RWPE1 (cell line): Measurements from ENCODE around the gene OXLD1.
"Not testable (repeated sequence)": the region's sequence is repeated elsewhere in the genome, so short reads cannot be mapped to it uniquely, and the experiment has no call there.

ENCODE experiments used
- CTCF ChIA-PET: fragments of 350-600 bp; sonication (Branson Sonifier 250); formaldehyde crosslinking; extraction: SDS; loops from one replicate; lab custom pipeline; 2021; lab: Yijun Ruan, JAX
- POLR2A ChIA-PET: fragments of 400-600 bp; formaldehyde crosslinking; extraction: SDS; loops from one replicate; lab custom pipeline; 2020; ENCODE audit warnings: antibody characterized with exemption; ENCODE audit not compliant: low non-redundant PET; lab: Yijun Ruan, JAX
- DNase-seq: peaks from one replicate; pipeline ENCODE4 v3.0.0; 2012; ENCODE audit warnings: low spot score
- H3K27ac ChIP-seq: fragments of 450-650 bp; 2 replicates; pipeline ENCODE4 v1.5.1; 2017
- TF ChIP-seq, protein P1 (sequence below): fragments of 450-650 bp; conservative IDR thresholded peaks from 2 replicates; pipeline ENCODE4 v1.5.1; 2017; ENCODE audit warnings: low read depth, mild to moderate bottlenecking

Gene OXLD1

DNA sequence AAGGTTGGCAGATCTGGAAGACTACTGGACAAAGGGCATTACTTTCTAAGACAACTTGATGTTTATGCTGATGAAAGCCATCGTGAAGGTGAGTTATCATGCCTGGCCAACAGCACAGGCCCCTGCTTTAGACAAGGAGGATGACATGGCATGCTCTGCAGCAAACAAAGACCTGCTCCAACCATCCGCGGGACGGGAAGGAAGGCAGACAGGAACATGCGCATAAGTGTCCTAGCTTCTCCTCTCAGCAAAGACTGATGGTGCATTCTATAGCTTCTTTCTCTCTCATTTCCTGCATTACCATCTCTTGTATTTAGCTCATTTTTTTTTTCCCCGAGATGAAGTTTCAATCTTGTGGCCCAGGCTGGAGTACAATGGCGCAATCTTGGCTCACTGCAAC, 34.9 kb downstream of the OXLD1 start:
- peak overlapping the region; percentile 40 for H3K27ac ChIP-seq
- TF ChIP-seq, protein P1, sequence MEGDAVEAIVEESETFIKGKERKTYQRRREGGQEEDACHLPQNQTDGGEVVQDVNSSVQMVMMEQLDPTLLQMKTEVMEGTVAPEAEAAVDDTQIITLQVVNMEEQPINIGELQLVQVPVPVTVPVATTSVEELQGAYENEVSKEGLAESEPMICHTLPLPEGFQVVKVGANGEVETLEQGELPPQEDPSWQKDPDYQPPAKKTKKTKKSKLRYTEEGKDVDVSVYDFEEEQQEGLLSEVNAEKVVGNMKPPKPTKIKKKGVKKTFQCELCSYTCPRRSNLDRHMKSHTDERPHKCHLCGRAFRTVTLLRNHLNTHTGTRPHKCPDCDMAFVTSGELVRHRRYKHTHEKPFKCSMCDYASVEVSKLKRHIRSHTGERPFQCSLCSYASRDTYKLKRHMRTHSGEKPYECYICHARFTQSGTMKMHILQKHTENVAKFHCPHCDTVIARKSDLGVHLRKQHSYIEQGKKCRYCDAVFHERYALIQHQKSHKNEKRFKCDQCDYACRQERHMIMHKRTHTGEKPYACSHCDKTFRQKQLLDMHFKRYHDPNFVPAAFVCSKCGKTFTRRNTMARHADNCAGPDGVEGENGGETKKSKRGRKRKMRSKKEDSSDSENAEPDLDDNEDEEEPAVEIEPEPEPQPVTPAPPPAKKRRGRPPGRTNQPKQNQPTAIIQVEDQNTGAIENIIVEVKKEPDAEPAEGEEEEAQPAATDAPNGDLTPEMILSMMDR, result no peak
- ChIA-PET POLR2A (no interaction called here), CTCF (no interaction called here)
- no peak for DNase-seq

DNA sequence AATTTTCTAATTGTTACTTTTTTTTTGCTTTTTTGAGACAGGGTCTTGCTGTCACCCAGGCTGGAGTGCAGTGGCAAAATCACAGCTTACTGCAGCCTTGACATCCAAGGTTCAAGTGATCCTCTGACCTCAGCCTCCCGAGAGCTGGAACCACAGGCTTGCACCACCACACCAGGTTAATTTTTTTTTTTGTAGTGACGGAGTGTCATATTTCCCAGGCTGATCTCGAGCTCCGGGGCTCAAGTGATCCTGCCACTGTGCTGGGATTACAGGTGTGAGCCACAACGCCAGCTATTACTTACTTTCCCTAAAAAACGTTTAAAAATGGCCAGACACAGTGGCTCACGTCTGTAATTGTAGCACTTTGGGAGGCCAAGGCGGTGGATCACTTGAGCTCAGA, 36.1 kb downstream of the OXLD1 start:
- TF ChIP-seq, protein P1, result no peak
- POLR2A ChIA-PET, result no interaction called here
- DNase-seq, result no peak
- peak overlapping the region; percentile 16 for H3K27ac ChIP-seq
- CTCF ChIA-PET, result interaction anchor here (0.6 to 0.7 kb wide), 2 partner anchors 10 to 330 kb away, joined by 3 to 4 read pairs; no protein-coding TSS in a partner anchor

DNA sequence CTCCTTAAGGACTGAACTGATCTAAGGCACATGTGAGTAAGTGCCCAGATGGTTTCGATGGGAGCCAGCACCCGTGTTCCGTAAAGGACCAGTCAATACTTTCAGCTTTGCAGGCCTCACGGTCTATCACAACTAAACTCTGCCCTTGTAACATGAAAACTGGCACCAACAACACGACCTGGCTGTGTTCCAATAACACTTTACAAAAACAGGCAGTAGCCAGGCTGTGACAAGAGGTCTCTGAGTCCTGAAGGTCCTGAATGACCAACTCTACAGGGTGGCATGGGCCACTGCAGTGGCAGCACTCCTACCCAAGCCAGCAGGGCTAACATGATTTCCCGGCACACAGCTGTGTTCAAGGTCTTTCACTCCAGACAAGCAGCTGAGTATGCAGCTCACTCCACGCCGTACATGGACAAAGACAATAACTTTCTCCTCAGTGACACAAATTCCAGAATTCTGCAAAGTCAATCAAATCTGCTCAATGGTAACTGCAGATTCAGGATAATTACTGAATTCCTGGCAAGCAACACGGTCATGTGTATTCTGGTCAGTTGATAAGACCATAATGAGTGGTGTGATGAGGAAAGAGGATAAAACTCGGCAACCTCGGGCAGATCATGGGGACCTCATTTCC, 44.8 kb downstream of the OXLD1 start:
- TF ChIP-seq, protein P1, result no peak
- H3K27ac ChIP-seq, result no peak overlapping the region
- no peak for DNase-seq
- ChIA-PET POLR2A (no interaction called here), CTCF (no interaction called here)

DNA sequence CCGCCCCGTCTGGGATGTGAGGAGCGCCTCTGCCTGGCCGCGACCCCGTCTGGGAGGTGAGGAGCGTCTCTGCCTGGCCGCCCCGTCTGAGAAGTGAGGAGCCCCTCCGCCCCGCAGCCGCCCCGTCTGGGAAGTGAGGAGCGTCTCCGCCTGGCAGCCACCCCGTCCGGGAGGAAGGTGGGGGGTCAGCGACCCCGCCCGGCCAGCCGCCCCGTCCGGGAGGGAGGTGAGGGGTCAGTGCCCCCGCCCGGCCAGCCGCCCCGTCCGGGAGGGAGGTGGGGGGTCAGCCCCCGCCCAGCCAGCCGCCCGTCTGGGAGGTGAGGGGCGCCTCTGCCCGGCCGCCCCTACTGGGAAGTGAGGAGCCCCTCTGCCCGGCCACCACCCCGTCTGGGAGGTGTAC, 48.1 kb downstream of the OXLD1 start:
- CTCF ChIA-PET, DNase-seq, POLR2A ChIA-PET, H3K27ac ChIP-seq: not testable (repeated sequence)

DNA sequence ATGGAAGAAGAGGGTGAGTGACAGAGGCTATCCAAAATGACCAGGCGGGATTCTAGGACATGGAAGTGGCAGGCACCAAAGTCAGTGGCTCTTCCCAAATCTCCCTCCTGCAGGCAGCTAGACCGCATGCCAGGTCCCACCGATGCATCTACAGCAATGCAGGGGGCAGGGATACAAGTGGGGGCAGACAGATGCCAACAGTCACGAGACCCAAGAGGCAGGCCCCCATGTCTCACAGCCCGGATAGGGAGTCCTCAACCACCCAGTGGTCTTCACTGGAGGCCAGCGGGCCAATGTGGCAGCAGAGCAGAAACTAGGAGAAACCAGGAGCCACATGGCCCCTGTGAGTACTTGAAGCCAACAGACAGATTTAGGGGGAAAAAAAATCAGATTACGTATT, 49.5 kb downstream of the OXLD1 start:
- ChIA-PET CTCF (no interaction called here), POLR2A (no interaction called here)
- no peak overlapping the region for H3K27ac ChIP-seq
- DNase-seq, result no peak
- TF ChIP-seq, protein P1, result no peak

DNA sequence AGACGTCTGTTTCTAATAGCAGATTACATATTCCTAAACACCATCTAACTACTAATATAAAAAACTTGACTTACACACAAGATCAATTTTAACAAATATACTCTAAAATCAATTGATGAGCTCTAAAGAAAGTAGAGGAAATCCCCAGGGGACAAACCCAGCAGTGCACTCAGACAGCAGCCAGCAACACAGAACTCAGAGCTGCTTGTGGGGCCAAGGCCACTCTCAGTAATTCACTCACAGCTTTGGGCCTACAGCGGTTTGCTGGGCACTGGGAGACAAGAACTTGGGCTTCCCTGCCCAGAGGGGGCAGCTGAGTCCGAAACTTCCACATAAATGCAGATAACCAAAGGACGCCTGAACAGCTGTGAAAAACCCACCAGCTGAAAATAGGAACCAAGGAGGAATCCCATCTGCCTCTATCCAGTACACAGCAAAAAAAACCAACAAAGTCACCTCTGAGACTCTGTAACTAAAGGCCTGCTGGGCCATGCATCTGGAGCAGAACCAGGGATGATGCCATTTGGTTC, 50.9 kb downstream of the OXLD1 start:
- CTCF ChIA-PET, result no interaction called here
- DNase-seq, result no peak
- POLR2A ChIA-PET, result interaction anchor here (0.5 kb wide), 1 partner anchor 17 kb away, joined by 5 read pairs; no protein-coding TSS in a partner anchor
- TF ChIP-seq, protein P1, result no peak
- H3K27ac ChIP-seq, result peak overlapping the region; percentile 17
